IMR-90 (cell line): Measurements from ENCODE around the gene SDK1. TPM values are rescaled to one million over a fixed set of nuclear protein-coding genes. Genes with fewer than 3 reads are reported as not detected.

ENCODE experiments used
- ATAC-seq: fragments of 200-7000 bp; cut with Tn5 transposase; 2 replicates; pipeline ENCODE4 v1.9.1; 2020; ENCODE audit warnings: low read depth, mild to moderate bottlenecking, moderate library complexity
- BruUV-seq: library from RNA; stranded (reverse); fragments of 400-500 nt; replicated peaks from 2 replicates; lab custom pipeline; 2021; lab: Mats Ljungman, UMichigan
- CTCF ChIA-PET: fragments of 300-600 bp; formaldehyde crosslinking; extraction: SDS; loops from one replicate; lab custom pipeline; 2021; ENCODE audit warnings: antibody characterized with exemption; lab: Yijun Ruan, JAX
- POLR2A ChIA-PET: fragments of 300-600 bp; sonication (Branson Sonifier 250); formaldehyde crosslinking; loops from one replicate; lab custom pipeline; 2022; ENCODE audit warnings: antibody characterized with exemption; ENCODE audit not compliant: unreplicated experiment; lab: Charles Lee
- DNase-seq: peaks from one replicate; pipeline ENCODE4 v3.0.0; 2013
- H2AFZ ChIP-seq: replicated peaks from 2 replicates; pipeline ENCODE3; 2013; ENCODE audit warnings: low read length, mild to moderate bottlenecking; ENCODE audit not compliant: poor library complexity
- H2AK5ac ChIP-seq: 2 replicates; pipeline ENCODE4 v1.6.1; 2013; ENCODE audit warnings: low read depth, low read length, inconsistent platforms
- H2AK9ac ChIP-seq: replicated peaks from 2 replicates; pipeline ENCODE3; 2013; ENCODE audit warnings: mild to moderate bottlenecking, low read depth, low read length, moderate library complexity; ENCODE audit not compliant: poor library complexity
- H2BK120ac ChIP-seq: 2 replicates; pipeline ENCODE4 v1.6.1; 2013; ENCODE audit warnings: low read depth, low read length, inconsistent platforms
- H2BK15ac ChIP-seq: 3 replicates; pipeline ENCODE4 v1.6.1; 2013; ENCODE audit warnings: low read depth, low read length, inconsistent platforms
- H2BK20ac ChIP-seq: 2 replicates; pipeline ENCODE4 v1.6.1; 2013; ENCODE audit warnings: low read depth, mild to moderate bottlenecking, inconsistent platforms, low read length, moderate library complexity
- H2BK5ac ChIP-seq: 2 replicates; pipeline ENCODE4 v1.6.1; 2013; ENCODE audit warnings: mild to moderate bottlenecking, low read depth, low read length, inconsistent platforms; ENCODE audit not compliant: poor library complexity, severe bottlenecking
- H3K14ac ChIP-seq: replicated peaks from 2 replicates; pipeline ENCODE4 v1.6.1; 2013; ENCODE audit warnings: low read depth, low read length, inconsistent platforms
- H3K18ac ChIP-seq: 2 replicates; pipeline ENCODE4 v1.6.1; 2013; ENCODE audit warnings: low read depth, low read length, control low read depth
- H3K23ac ChIP-seq: 2 replicates; pipeline ENCODE4 v1.6.1; 2013; ENCODE audit warnings: low read depth, low read length, inconsistent platforms
- H3K27ac ChIP-seq: 2 replicates; pipeline ENCODE4 v1.5.1; 2013; ENCODE audit warnings: mild to moderate bottlenecking, control low read depth, low read length; ENCODE audit not compliant: insufficient read depth
- H3K27me3 ChIP-seq: 2 replicates; pipeline ENCODE4 v1.6.1; 2013; ENCODE audit warnings: low read length; ENCODE audit not compliant: control insufficient read depth, insufficient read depth
- H3K36me3 ChIP-seq: 2 replicates; pipeline ENCODE4 v1.6.1; 2013; ENCODE audit warnings: low read length, mixed read lengths; ENCODE audit not compliant: control insufficient read depth, insufficient read depth
- H3K4ac ChIP-seq: 2 replicates; pipeline ENCODE4 v1.6.1; 2013; ENCODE audit warnings: low read depth, low read length, inconsistent platforms
- H3K4me1 ChIP-seq: 2 replicates; pipeline ENCODE4 v1.6.1; 2013; ENCODE audit warnings: low read length, mixed read lengths; ENCODE audit not compliant: control insufficient read depth, insufficient read depth
- H3K4me2 ChIP-seq: 2 replicates; pipeline ENCODE4 v1.6.1; 2013; ENCODE audit warnings: low read depth, mild to moderate bottlenecking, control low read depth, low read length, moderate library complexity
- H3K4me3 ChIP-seq: 2 replicates; pipeline ENCODE4 v1.5.1; 2013; ENCODE audit warnings: low read depth, mild to moderate bottlenecking, control low read depth, low read length, moderate library complexity; ENCODE audit not compliant: insufficient read depth
- H3K56ac ChIP-seq: 2 replicates; pipeline ENCODE4 v1.6.1; 2013; ENCODE audit warnings: low read length, inconsistent platforms; ENCODE audit not compliant: insufficient read depth; ENCODE audit errors: extremely low read depth
- H3K79me1 ChIP-seq, 2 experiments: 2 replicates each; pipeline ENCODE4 v1.6.1; 2013; ENCODE audit warnings: low read length in 2 of 2, inconsistent platforms in 1 of 2, low read depth in 1 of 2
- H3K9ac ChIP-seq: 2 replicates; pipeline ENCODE4 v1.6.1; 2013; ENCODE audit warnings: low read depth, low read length, control low read depth
- H3K9me1 ChIP-seq: 2 replicates; pipeline ENCODE4 v1.6.1; 2013; ENCODE audit warnings: low read length, inconsistent platforms; ENCODE audit not compliant: insufficient read depth
- H3K9me3 ChIP-seq: 2 replicates; pipeline ENCODE4 v1.6.1; 2013; ENCODE audit warnings: low read length; ENCODE audit not compliant: control insufficient read depth, insufficient read depth
- H4K20me1 ChIP-seq: 2 replicates; pipeline ENCODE4 v1.6.1; 2013; ENCODE audit warnings: low read length, inconsistent platforms; ENCODE audit not compliant: insufficient read depth
- H4K5ac ChIP-seq: 2 replicates; pipeline ENCODE4 v1.6.1; 2013; ENCODE audit warnings: mild to moderate bottlenecking, low read depth, low read length, control low read depth
- H4K8ac ChIP-seq, 2 experiments: 2 replicates each; pipeline ENCODE4 v1.6.1; 2013; ENCODE audit warnings: low read depth in 2 of 2, low read length in 2 of 2, control low read depth in 1 of 2, inconsistent platforms in 1 of 2
- H4K91ac ChIP-seq: 2 replicates; pipeline ENCODE4 v1.6.1; 2013; ENCODE audit warnings: low read depth, low read length, inconsistent platforms; ENCODE audit not compliant: insufficient read depth
- CHD1 ChIP-seq: IDR thresholded peaks from 2 replicates; pipeline ENCODE4 v1.6.1; 2012; ENCODE audit warnings: low read depth, low read length, improper control_type of control experiment
- FOS ChIP-seq: fragments of 150-350 bp; IDR thresholded peaks from 2 replicates; pipeline ENCODE4 v1.6.1; 2016; ENCODE audit warnings: low read depth, low read length
- MAZ ChIP-seq: IDR thresholded peaks from 2 replicates; pipeline ENCODE4 v1.6.1; 2012; ENCODE audit warnings: low read depth, mild to moderate bottlenecking, low read length, improper control_type of control experiment, moderate library complexity, borderline replicate concordance
- RAD21 ChIP-seq: IDR thresholded peaks from 2 replicates; pipeline ENCODE4 v1.6.1; 2012; ENCODE audit warnings: low read length, improper control_type of control experiment
- USF2 ChIP-seq: fragments of 150-350 bp; IDR thresholded peaks from 2 replicates; pipeline ENCODE4 v1.6.1; 2017; ENCODE audit warnings: mild to moderate bottlenecking, antibody characterized with exemption, low read length, low read depth
- WGBS, 2 experiments: methylation state at CpG; one replicate each; pipeline versions ENCODE4 v1.1.5 to v1.1.7; 2013; ENCODE audit warnings: missing lambda C conversion rate in 2 of 2; ENCODE audit not compliant: insufficient read length in 1 of 2; ENCODE audit errors: extremely low coverage in 2 of 2; 5-methylcytosine and 5-hydroxymethylcytosine counted together
- dilution Hi-C: fragments of 300-500 bp; cut with HindIII; formaldehyde crosslinking; loops from one replicate; pipeline ENCODE4 v1.14.3; 2018; ENCODE audit warnings: low sequenced_read_pairs; ENCODE audit not compliant: unreplicated experiment
- in situ Hi-C: fragments of 300-500 bp; cut with MboI; formaldehyde crosslinking; loops from 3 replicates; pipeline ENCODE4 v1.14.3; 2019; ENCODE audit warnings: low sequenced_read_pairs, inconsistent platforms, mixed read lengths
- intact Hi-C: fragments of 100-400 bp; cut with micrococcal nuclease; formaldehyde crosslinking; loops from 2 replicates; pipeline ENCODE4 v1.10.0; 2022
- polyA plus RNA-seq, 3 experiments: library from polyadenylated mRNA; depleted of rRNA; stranded (reverse); fragments of >200 nt; gene quantifications; 2 replicates each; pipeline ENCODE4 v1.2.3, GENCODE V29; 2012; ENCODE audit warnings: low replicate concordance in 1 of 3
- total RNA-seq: library from RNA; depleted of rRNA; stranded (reverse); fragments of >200 nt; gene quantifications from 2 replicates; pipeline ENCODE4 v1.2.3, GENCODE V29; 2012

SDK1 gene
- total and polyA plus RNA-seq, 2 of the 4 experiments (the other 2 are of a cell fraction) = 1.5 to 1.6 TPM

DNA sequence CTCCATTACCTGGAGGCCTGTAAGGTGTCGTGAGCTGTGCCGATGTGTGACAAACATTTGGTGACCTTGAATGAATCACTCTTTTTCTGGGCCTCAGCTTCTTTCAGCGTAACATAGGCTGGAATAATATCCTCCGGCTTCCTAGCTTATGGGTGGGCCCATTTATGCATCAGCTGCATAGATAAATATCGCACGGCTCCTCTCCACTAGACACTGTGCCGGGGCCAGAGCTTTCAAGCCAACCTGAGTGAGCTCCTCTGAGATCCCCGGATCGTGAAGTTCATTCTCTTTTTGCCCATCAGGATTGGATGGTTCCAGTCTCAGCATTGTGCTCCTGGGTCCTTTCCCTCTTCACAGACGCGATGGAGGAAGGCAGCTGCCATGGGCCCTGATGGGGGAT, 806.8 kb downstream of the SDK1 start:
- in situ Hi-C loops (no loop called here), dilution Hi-C loops (no loop called here), intact Hi-C loops (no loop called here)
- H3K4me1 ChIP-seq = no peaks in the 10 kb centered on the region
- WGBS, 2 experiments = 94% methylated on average over 5 of the region's 11 CpGs; no CpG with 5 or more reads in 1 of the 2 experiments
- no peak overlapping the region for H4K8ac ChIP-seq
- no peak for DNase-seq
- H4K5ac ChIP-seq = no peak overlapping the region
- no peak overlapping the region for H3K18ac ChIP-seq
- no peak overlapping the region for H2AFZ ChIP-seq
- H3K9me3 ChIP-seq = peaks cover 11% of the 10 kb centered on the region; the same call in 1 of the 2 replicates
- H2BK5ac ChIP-seq = no peak overlapping the region
- TF ChIP-seq CHD1 (no peak), RAD21 (no peak), MAZ (no peak), FOS (no peak), USF2 (no peak)
- POLR2A ChIA-PET = no interaction called here
- H3K14ac ChIP-seq = no peak overlapping the region
- no peak overlapping the region for H3K23ac ChIP-seq
- CTCF ChIA-PET = no interaction called here
- no peak overlapping the region for H3K4me3 ChIP-seq
- no peak overlapping the region for H3K27ac ChIP-seq
- H2AK5ac ChIP-seq = no peak overlapping the region
- no peaks in the 10 kb centered on the region for H3K79me1 ChIP-seq
- H2AK9ac ChIP-seq = no peak overlapping the region
- no peak overlapping the region for H4K91ac ChIP-seq
- H3K9me1 ChIP-seq = no peaks in the 10 kb centered on the region
- no peaks in the 10 kb centered on the region for H3K36me3 ChIP-seq
- H2BK15ac ChIP-seq = no peak overlapping the region
- H4K20me1 ChIP-seq = no peaks in the 10 kb centered on the region
- no peak overlapping the region for H3K4ac ChIP-seq
- no peak overlapping the region for H2BK20ac ChIP-seq
- H3K27me3 ChIP-seq = no peaks in the 10 kb centered on the region
- H3K9ac ChIP-seq = no peak overlapping the region
- BruUV-seq = no TSS peak
- ATAC-seq = no peak
- H3K4me2 ChIP-seq = no peak overlapping the region
- no peak overlapping the region for H3K56ac ChIP-seq
- H2BK120ac ChIP-seq = no peak overlapping the region
